ENCODE data around the gene C9orf85.

DNA sequence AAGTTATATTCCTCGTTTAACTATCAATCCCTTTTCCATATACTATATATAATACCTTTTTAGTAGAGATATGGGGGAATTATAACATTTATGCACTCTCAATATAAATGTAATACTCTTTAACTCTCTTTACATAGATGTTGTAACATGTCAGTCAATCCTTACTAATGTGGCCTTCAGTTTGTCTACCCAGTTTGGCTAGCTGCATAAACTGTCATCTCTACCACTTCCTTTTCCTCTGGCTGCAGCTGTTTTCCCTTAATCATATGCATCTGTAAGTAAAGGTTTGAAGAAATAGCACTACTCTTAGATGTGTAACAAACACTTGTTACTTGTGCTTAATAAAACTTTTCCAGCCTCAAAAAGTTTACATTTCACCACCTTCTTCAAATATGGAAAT lies 13.9 kb upstream of the C9orf85 start:
- TF ChIP-seq, protein P1, sequence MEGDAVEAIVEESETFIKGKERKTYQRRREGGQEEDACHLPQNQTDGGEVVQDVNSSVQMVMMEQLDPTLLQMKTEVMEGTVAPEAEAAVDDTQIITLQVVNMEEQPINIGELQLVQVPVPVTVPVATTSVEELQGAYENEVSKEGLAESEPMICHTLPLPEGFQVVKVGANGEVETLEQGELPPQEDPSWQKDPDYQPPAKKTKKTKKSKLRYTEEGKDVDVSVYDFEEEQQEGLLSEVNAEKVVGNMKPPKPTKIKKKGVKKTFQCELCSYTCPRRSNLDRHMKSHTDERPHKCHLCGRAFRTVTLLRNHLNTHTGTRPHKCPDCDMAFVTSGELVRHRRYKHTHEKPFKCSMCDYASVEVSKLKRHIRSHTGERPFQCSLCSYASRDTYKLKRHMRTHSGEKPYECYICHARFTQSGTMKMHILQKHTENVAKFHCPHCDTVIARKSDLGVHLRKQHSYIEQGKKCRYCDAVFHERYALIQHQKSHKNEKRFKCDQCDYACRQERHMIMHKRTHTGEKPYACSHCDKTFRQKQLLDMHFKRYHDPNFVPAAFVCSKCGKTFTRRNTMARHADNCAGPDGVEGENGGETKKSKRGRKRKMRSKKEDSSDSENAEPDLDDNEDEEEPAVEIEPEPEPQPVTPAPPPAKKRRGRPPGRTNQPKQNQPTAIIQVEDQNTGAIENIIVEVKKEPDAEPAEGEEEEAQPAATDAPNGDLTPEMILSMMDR (IDR thresholded peaks at IDR 0.05) = no peak
- TF ChIP-seq POLR2AphosphoS5 (IDR thresholded peaks at IDR 0.05) (no peak), POLR2A (IDR thresholded peaks at IDR 0.05) (no peak), EP300 (IDR thresholded peaks at IDR 0.05) (no peak)

All from upper lobe of left lung (tissue), 4 donors.